HEK293T (cell line): ENCODE data around the gene MEI4.

ENCODE experiments used
- BHLHE40 ChIP-seq: fragments of 450-650 bp; IDR thresholded peaks from 2 replicates; pipeline ENCODE4 v1.6.1; 2016; ENCODE audit warnings: mild to moderate bottlenecking, moderate library complexity, borderline replicate concordance
- ELF4 ChIP-seq: fragments of 450-650 bp; IDR thresholded peaks from 2 replicates; pipeline ENCODE4 v1.6.1; 2017; ENCODE audit warnings: antibody characterized with exemption
- FOXK2 ChIP-seq: fragments of 450-650 bp; IDR thresholded peaks from 2 replicates; pipeline ENCODE4 v1.6.1; 2016; ENCODE audit warnings: mild to moderate bottlenecking
- FOXM1 ChIP-seq: fragments of 450-650 bp; IDR thresholded peaks from 2 replicates; pipeline ENCODE4 v1.6.1; 2017; ENCODE audit warnings: mild to moderate bottlenecking, borderline replicate concordance
- SP1 ChIP-seq: fragments of 450-650 bp; IDR thresholded peaks from 2 replicates; pipeline ENCODE4 v1.6.1; 2017
- SUZ12 ChIP-seq: fragments of 450-650 bp; IDR thresholded peaks from 2 replicates; pipeline ENCODE4 v1.6.1; 2016; ENCODE audit warnings: mild to moderate bottlenecking
- TARDBP ChIP-seq: fragments of 450-650 bp; IDR thresholded peaks from 2 replicates; pipeline ENCODE4 v1.6.1; 2016

DNA sequence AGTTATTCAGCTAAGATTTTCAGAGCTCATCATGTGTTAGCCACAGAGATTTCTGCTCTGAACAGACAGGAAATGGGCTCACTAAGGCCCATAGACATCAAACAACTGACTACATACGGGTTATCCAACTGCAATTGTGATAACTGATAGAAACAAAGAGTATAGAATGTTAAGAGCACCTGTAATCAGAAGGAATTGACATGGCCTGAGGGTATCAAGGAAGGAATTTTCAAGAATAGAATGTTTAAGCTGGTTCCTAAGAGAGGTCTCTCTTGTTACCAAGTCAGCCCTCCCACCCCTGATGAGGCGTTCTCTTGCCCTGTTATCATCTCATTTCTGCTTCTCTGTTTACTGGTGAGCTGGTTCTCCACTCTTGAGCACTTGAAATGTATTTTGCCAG, at the start of gene MEI4:
- TF ChIP-seq TARDBP = no peak
- TF ChIP-seq FOXK2 = no peak
- no peak for TF ChIP-seq BHLHE40
- no peak for TF ChIP-seq SUZ12
- TF ChIP-seq ELF4 = no peak
- no peak for TF ChIP-seq FOXM1
- no peak for TF ChIP-seq SP1
